Ishikawa (cell line): ENCODE data around the gene ME2.

Experiments used
- CEBPB ChIP-seq: IDR thresholded peaks from 2 replicates; pipeline ENCODE4 v1.6.1; 2012
- CREB1 ChIP-seq: IDR thresholded peaks from 2 replicates; pipeline ENCODE4 v1.6.1; 2012; ENCODE audit warnings: low read depth
- EGR1 ChIP-seq: IDR thresholded peaks from 2 replicates; pipeline ENCODE4 v1.6.1; 2012
- EP300 ChIP-seq: IDR thresholded peaks from 2 replicates; pipeline ENCODE4 v1.6.1; 2012; ENCODE audit warnings: borderline replicate concordance
- FOXM1 ChIP-seq: IDR thresholded peaks from 2 replicates; pipeline ENCODE4 v1.6.1; 2012; ENCODE audit warnings: low read depth, borderline replicate concordance
- NFIC ChIP-seq: IDR thresholded peaks from 2 replicates; pipeline ENCODE4 v1.6.1; 2012
- RAD21 ChIP-seq: IDR thresholded peaks from 2 replicates; pipeline ENCODE4 v1.6.1; 2012; ENCODE audit warnings: low read depth
- REST ChIP-seq: IDR thresholded peaks from 2 replicates; pipeline ENCODE4 v1.6.1; 2012; ENCODE audit warnings: low read depth, mild to moderate bottlenecking
- TAF1 ChIP-seq: IDR thresholded peaks from 2 replicates; pipeline ENCODE4 v1.6.1; 2012; ENCODE audit warnings: low read depth, mild to moderate bottlenecking
- TCF12 ChIP-seq: IDR thresholded peaks from 2 replicates; pipeline ENCODE4 v1.6.1; 2012; ENCODE audit warnings: low read depth
- TEAD4 ChIP-seq: IDR thresholded peaks from 2 replicates; pipeline ENCODE4 v1.6.1; 2012
- YY1 ChIP-seq: IDR thresholded peaks from 2 replicates; pipeline ENCODE4 v1.6.1; 2012; ENCODE audit warnings: low read depth
- ZBTB7A ChIP-seq: IDR thresholded peaks from 2 replicates; pipeline ENCODE4 v1.6.1; 2012; ENCODE audit warnings: low read depth
- TF ChIP-seq, protein P1 (sequence below): IDR thresholded peaks from 2 replicates; pipeline ENCODE4 v1.6.1; 2012
- TF ChIP-seq, protein P2 (sequence below): IDR thresholded peaks from 2 replicates; pipeline ENCODE4 v1.6.1; 2012

ME2 gene

GRCh38 chr18:50898919-50899318 lies 20.0 kb downstream of the ME2 start:
- TF ChIP-seq EP300, result no peak
- TF ChIP-seq EGR1, result no peak
- TF ChIP-seq FOXM1, result no peak
- TF ChIP-seq, protein P1, sequence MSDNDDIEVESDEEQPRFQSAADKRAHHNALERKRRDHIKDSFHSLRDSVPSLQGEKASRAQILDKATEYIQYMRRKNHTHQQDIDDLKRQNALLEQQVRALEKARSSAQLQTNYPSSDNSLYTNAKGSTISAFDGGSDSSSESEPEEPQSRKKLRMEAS, result no peak
- TF ChIP-seq TEAD4, result no peak
- no peak for TF ChIP-seq NFIC
- no peak for TF ChIP-seq TCF12
- no peak for TF ChIP-seq YY1
- no peak for TF ChIP-seq RAD21
- TF ChIP-seq CEBPB, result no peak
- no peak for TF ChIP-seq CREB1
- no peak for TF ChIP-seq ZBTB7A
- TF ChIP-seq, protein P2, sequence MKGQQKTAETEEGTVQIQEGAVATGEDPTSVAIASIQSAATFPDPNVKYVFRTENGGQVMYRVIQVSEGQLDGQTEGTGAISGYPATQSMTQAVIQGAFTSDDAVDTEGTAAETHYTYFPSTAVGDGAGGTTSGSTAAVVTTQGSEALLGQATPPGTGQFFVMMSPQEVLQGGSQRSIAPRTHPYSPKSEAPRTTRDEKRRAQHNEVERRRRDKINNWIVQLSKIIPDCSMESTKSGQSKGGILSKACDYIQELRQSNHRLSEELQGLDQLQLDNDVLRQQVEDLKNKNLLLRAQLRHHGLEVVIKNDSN, result no peak
- no peak for TF ChIP-seq REST
- no peak for TF ChIP-seq TAF1

DNA sequence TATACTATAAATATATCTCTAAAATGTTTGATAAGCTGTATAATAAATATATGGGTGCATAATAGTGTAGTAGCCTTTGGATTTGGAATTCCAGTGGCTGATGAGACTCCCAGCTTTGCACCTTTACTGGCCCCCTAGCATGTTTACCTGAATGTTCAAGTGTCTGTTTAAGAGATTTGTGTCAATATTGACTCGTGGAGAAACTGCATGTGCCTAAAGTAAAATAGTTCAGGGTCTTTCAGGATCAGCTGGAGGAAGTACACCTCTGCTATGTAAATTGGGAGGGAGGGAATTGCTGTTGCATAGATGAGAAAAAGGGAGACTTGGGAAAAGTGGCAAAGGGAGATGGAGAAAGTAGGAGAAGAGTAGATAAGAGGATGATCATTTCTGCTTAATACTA lies 23.9 kb downstream of the ME2 start:
- TF ChIP-seq TEAD4 (no peak), TAF1 (no peak), EP300 (no peak), FOXM1 (no peak), RAD21 (no peak), YY1 (no peak)
- TF ChIP-seq, protein P1, result no peak

- no peak for TF ChIP-seq TEAD4
- TF ChIP-seq, protein P2, result no peak
- no peak for TF ChIP-seq EP300
- no peak for TF ChIP-seq ZBTB7A
- TF ChIP-seq CREB1, result no peak
- TF ChIP-seq FOXM1, result no peak
- TF ChIP-seq, protein P1, result no peak
- TF ChIP-seq RAD21, result no peak
- TF ChIP-seq CEBPB, result no peak
- no peak for TF ChIP-seq TAF1
- TF ChIP-seq TCF12, result no peak
- no peak for TF ChIP-seq REST
- no peak for TF ChIP-seq EGR1
These were observed 27.9 kb downstream of the ME2 start for GRCh38 chr18:50906843-50907242.

DNA sequence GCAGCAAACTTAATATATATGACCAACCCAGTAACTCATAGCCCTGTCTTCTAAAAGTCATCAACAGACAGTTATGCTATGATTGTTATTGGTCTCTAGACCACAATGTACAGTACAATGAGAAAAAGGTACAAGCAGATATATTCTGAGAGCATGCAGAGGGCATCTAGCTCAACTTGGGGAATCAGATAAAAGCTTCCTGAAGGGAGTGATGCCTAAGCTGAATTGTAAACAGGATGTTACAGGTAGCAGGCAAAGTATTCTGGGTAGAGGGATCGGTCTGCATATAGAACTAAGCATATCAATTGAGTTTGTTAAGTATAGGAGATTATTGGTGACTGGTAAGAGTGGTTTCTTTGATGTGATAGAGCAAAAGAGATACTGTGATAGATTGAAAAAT lies 30.3 kb downstream of the ME2 start:
- TF ChIP-seq, protein P2, result no peak
- TF ChIP-seq EP300 (no peak), CREB1 (no peak), TEAD4 (no peak), TCF12 (no peak), FOXM1 (no peak), NFIC (no peak), YY1 (no peak), TAF1 (no peak)
- TF ChIP-seq, protein P1, result no peak

- TF ChIP-seq EP300 (no peak), CEBPB (no peak), YY1 (no peak), RAD21 (no peak), CREB1 (no peak), TEAD4 (no peak), NFIC (no peak)
- TF ChIP-seq, protein P1, result no peak
These were observed 32.1 kb downstream of the ME2 start for GRCh38 chr18:50911006-50911405.
